ENCODE data around the gene CCNDBP1. TPM values are rescaled to one million over a fixed set of nuclear protein-coding genes. Genes with fewer than 3 reads are reported as not detected.
A peak's percentile ranks its signal among the peaks of the same experiment; 100 is the strongest.

Gene CCNDBP1
- total RNA-seq, 2 experiments from 2014 or later = 58.0 to 63.2 TPM

GRCh38 chr15:43237842-43238470 lies 52.8 kb downstream of the CCNDBP1 start:
- ATAC-seq = no peak
- peaks cover 59% of the 10 kb centered on the region for H3K4me1 Mint-ChIP-seq (ENCODE audit: low read depth)
- H3K27me3 Mint-ChIP-seq (ENCODE audit: low read depth) = no peaks in the 10 kb centered on the region
- H3K27ac Mint-ChIP-seq = peak overlapping the region; percentile 51
- H3K4me3 Mint-ChIP-seq = no peak overlapping the region
- H3K9me3 Mint-ChIP-seq (ENCODE audit: insufficient read depth) = no peaks in the 10 kb centered on the region
- ChIA-PET CTCF (interaction anchor here (1.9 to 3.5 kb wide), 3 partner anchors 10 to 47 kb away, joined by 8 to 17 read pairs (median 13); no protein-coding TSS in a partner anchor), POLR2A (no interaction called here)
- no peaks in the 10 kb centered on the region for H3K36me3 Mint-ChIP-seq (ENCODE audit: low read depth)
- DNase-seq = no peak

- H3K36me3 Mint-ChIP-seq (ENCODE audit: low read depth) = no peaks in the 10 kb centered on the region
- H3K9me3 Mint-ChIP-seq (ENCODE audit: insufficient read depth) = no peaks in the 10 kb centered on the region
- no peak overlapping the region for H3K4me3 Mint-ChIP-seq
- POLR2A ChIA-PET = no interaction called here
- peak overlapping the region; percentile 80 for H3K27ac Mint-ChIP-seq
- ATAC-seq = no peak
- no peak for DNase-seq
- H3K27me3 Mint-ChIP-seq (ENCODE audit: low read depth) = no peaks in the 10 kb centered on the region
- CTCF ChIA-PET = interaction anchor here (1.8 to 1.9 kb wide), 2 partner anchors 9 to 10 kb away, joined by 5 to 8 read pairs; no protein-coding TSS in a partner anchor
- peaks cover 55% of the 10 kb centered on the region for H3K4me1 Mint-ChIP-seq (ENCODE audit: low read depth)
Observed at GRCh38 chr15:43238671-43239131, 53.5 kb downstream of the CCNDBP1 start.

GRCh38 chr15:43239732-43240491 lies 54.7 kb downstream of the CCNDBP1 start:
- ChIA-PET POLR2A (no interaction called here), CTCF (interaction anchor here (1.8 to 4.6 kb wide), 3 partner anchors 8 to 15 kb away, joined by 5 to 24 read pairs (median 8); no protein-coding TSS in a partner anchor)
- peak; percentile 64 for DNase-seq
- peak overlapping the region; percentile 80 for H3K27ac Mint-ChIP-seq
- peaks cover 57% of the 10 kb centered on the region for H3K4me1 Mint-ChIP-seq (ENCODE audit: low read depth)
- no peaks in the 10 kb centered on the region for H3K36me3 Mint-ChIP-seq (ENCODE audit: low read depth)
- H3K27me3 Mint-ChIP-seq (ENCODE audit: low read depth) = no peaks in the 10 kb centered on the region
- no peaks in the 10 kb centered on the region for H3K9me3 Mint-ChIP-seq (ENCODE audit: insufficient read depth)
- peak overlapping the region; percentile 19 for H3K4me3 Mint-ChIP-seq
- peak; percentile 77 for ATAC-seq

- POLR2A ChIA-PET = no interaction called here
- H3K36me3 Mint-ChIP-seq (ENCODE audit: low read depth) = no peaks in the 10 kb centered on the region
- no peaks in the 10 kb centered on the region for H3K27me3 Mint-ChIP-seq (ENCODE audit: low read depth)
Observed at GRCh38 chr15:43241100-43241499, 55.9 kb downstream of the CCNDBP1 start.

GRCh38 chr15:43242616-43243015 lies 57.4 kb downstream of the CCNDBP1 start:
- Mint-ChIP-seq H3K36me3 (ENCODE audit: low read depth) (no peaks in the 10 kb centered on the region), H3K4me3 (no peak overlapping the region)

More at GRCh38 chr15:43241100-43241499, 55.9 kb downstream of the CCNDBP1 start:
- CTCF ChIA-PET = interaction anchor here (4.6 kb wide), 1 partner anchor 16 kb away, joined by 24 read pairs; no protein-coding TSS in a partner anchor
- Mint-ChIP-seq H3K4me1 (ENCODE audit: low read depth) (peaks cover 55% of the 10 kb centered on the region), H3K9me3 (ENCODE audit: insufficient read depth) (no peaks in the 10 kb centered on the region), H3K27ac (no peak overlapping the region), H3K4me3 (no peak overlapping the region)
- ATAC-seq (no peak), DNase-seq (no peak)

GRCh38 chr15:43243020-43243645 lies 57.9 kb downstream of the CCNDBP1 start:
- CTCF ChIA-PET = interaction anchor here (1.3 to 4.6 kb wide), 3 partner anchors 10 to 42 kb away, joined by 3 to 24 read pairs (median 16); no protein-coding TSS in a partner anchor

More at GRCh38 chr15:43242616-43243015, 57.4 kb downstream of the CCNDBP1 start:
- DNase-seq (no peak), ATAC-seq (no peak)
- peaks cover 50% of the 10 kb centered on the region for H3K4me1 Mint-ChIP-seq (ENCODE audit: low read depth)
- H3K27me3 Mint-ChIP-seq (ENCODE audit: low read depth) = peaks cover 3% of the 10 kb centered on the region
- ChIA-PET CTCF (interaction anchor here (4.3 to 4.6 kb wide), 2 partner anchors 17 to 43 kb away, joined by 16 to 24 read pairs; no protein-coding TSS in a partner anchor), POLR2A (no interaction called here)
- no peak overlapping the region for H3K27ac Mint-ChIP-seq
- H3K9me3 Mint-ChIP-seq (ENCODE audit: insufficient read depth) = no peaks in the 10 kb centered on the region

GRCh38 chr15:43244092-43244491 lies 58.9 kb downstream of the CCNDBP1 start:
- H3K36me3 Mint-ChIP-seq (ENCODE audit: low read depth) = no peaks in the 10 kb centered on the region
- ChIA-PET POLR2A (no interaction called here), CTCF (interaction anchor here (1.3 to 4.3 kb wide), 3 partner anchors 9 to 41 kb away, joined by 3 to 16 read pairs (median 5); no protein-coding TSS in a partner anchor)
- H3K27me3 Mint-ChIP-seq (ENCODE audit: low read depth) = peaks cover 3% of the 10 kb centered on the region
- H3K4me1 Mint-ChIP-seq (ENCODE audit: low read depth) = peaks cover 45% of the 10 kb centered on the region
- H3K4me3 Mint-ChIP-seq = no peak overlapping the region
- no peak overlapping the region for H3K27ac Mint-ChIP-seq
- H3K9me3 Mint-ChIP-seq (ENCODE audit: insufficient read depth) = no peaks in the 10 kb centered on the region
- no peak for DNase-seq
- no peak for ATAC-seq

More at GRCh38 chr15:43243020-43243645, 57.9 kb downstream of the CCNDBP1 start:
- no peaks in the 10 kb centered on the region for H3K9me3 Mint-ChIP-seq (ENCODE audit: insufficient read depth)
- no peak for DNase-seq
- peaks cover 3% of the 10 kb centered on the region for H3K27me3 Mint-ChIP-seq (ENCODE audit: low read depth)
- H3K36me3 Mint-ChIP-seq (ENCODE audit: low read depth) = no peaks in the 10 kb centered on the region
- ATAC-seq = no peak
- no peak overlapping the region for H3K27ac Mint-ChIP-seq
- POLR2A ChIA-PET = interaction anchor here (0.5 kb wide), 1 partner anchor 146 kb away, joined by 4 read pairs; no protein-coding TSS in a partner anchor
- peaks cover 45% of the 10 kb centered on the region for H3K4me1 Mint-ChIP-seq (ENCODE audit: low read depth)
- H3K4me3 Mint-ChIP-seq = no peak overlapping the region

GRCh38 chr15:43246261-43246774 lies 61.1 kb downstream of the CCNDBP1 start:
- H3K4me1 Mint-ChIP-seq (ENCODE audit: low read depth) = peaks cover 49% of the 10 kb centered on the region
- peaks cover 6% of the 10 kb centered on the region for H3K36me3 Mint-ChIP-seq (ENCODE audit: low read depth)
- POLR2A ChIA-PET = no interaction called here
- H3K9me3 Mint-ChIP-seq (ENCODE audit: insufficient read depth) = no peaks in the 10 kb centered on the region
- DNase-seq (no peak), ATAC-seq (no peak)
- H3K27ac Mint-ChIP-seq = no peak overlapping the region
- CTCF ChIA-PET = interaction anchor here (1.0 to 1.7 kb wide), 2 partner anchors 21 kb away, joined by 7 to 8 read pairs; partner anchors contain the start of gene TGM5
- peaks cover 3% of the 10 kb centered on the region for H3K27me3 Mint-ChIP-seq (ENCODE audit: low read depth)
- H3K4me3 Mint-ChIP-seq = no peak overlapping the region

Other genes starting within 250 kb of the CCNDBP1 start
- 10 to 100 TPM; 35.4 to 39.5 TPM for gene UBR1, start 79.4 kb upstream of the CCNDBP1 start, total RNA-seq
- 10 to 100 TPM; 20.4 to 21.9 TPM for gene TMEM62, start 51.8 kb upstream of the CCNDBP1 start, total RNA-seq
- not detected for gene EPB42, start 35.6 kb downstream of the CCNDBP1 start, total RNA-seq
- gene TGM5, start 81.5 kb downstream of the CCNDBP1 start, total RNA-seq = under 1 TPM; 0.31 to 0.37 TPM
- gene TGM7, start 116.9 kb downstream of the CCNDBP1 start, total RNA-seq = not detected
- gene LCMT2, start 145.2 kb downstream of the CCNDBP1 start, total RNA-seq = 10 to 100 TPM; 12.0 to 14.2 TPM
- gene ZSCAN29, start 185.6 kb downstream of the CCNDBP1 start, total RNA-seq = 10 to 100 TPM; 30.4 to 32.1 TPM
- 10 to 100 TPM; 38.9 to 41.7 TPM for gene TUBGCP4, start 185.7 kb downstream of the CCNDBP1 start, total RNA-seq

Measured in activated CD8-positive, alpha-beta T cell treated with anti-CD3 and anti-CD28 coated beads, Interleukin-2, amount 10 ng/mL, durations not matched to agents 7 days and 5 days (primary cell).